Right kidney (tissue), 1 donor: ENCODE data around the gene SNTB2.

Experiments used
- DNase-seq: peaks from one replicate; pipeline ENCODE4 v3.0.0-alpha.2; 2016

SNTB2 gene

GRCh38 chr16:69319381-69319780 lies 132.4 kb downstream of the SNTB2 start:
- no peak for DNase-seq

- DNase-seq, result no peak
Observed at GRCh38 chr16:69319826-69320739, 133.1 kb downstream of the SNTB2 start.

- DNase-seq, result no peak
Observed at GRCh38 chr16:69320740-69321073, 133.7 kb downstream of the SNTB2 start.

GRCh38 chr16:69321080-69321479 lies 134.1 kb downstream of the SNTB2 start:
- no peak for DNase-seq

GRCh38 chr16:69322343-69322742 lies 135.4 kb downstream of the SNTB2 start:
- DNase-seq, result no peak

- no peak for DNase-seq
Observed at GRCh38 chr16:69323415-69323814, 136.5 kb downstream of the SNTB2 start.

- no peak for DNase-seq
Observed at GRCh38 chr16:69324013-69324531, 137.1 kb downstream of the SNTB2 start.

GRCh38 chr16:69324585-69325253 lies 137.8 kb downstream of the SNTB2 start:
- no peak for DNase-seq

GRCh38 chr16:69325784-69326171 lies 138.8 kb downstream of the SNTB2 start:
- DNase-seq, result no peak

- DNase-seq, result no peak
Observed at GRCh38 chr16:69326172-69326873, 139.4 kb downstream of the SNTB2 start.

GRCh38 chr16:69327585-69328310 lies 140.8 kb downstream of the SNTB2 start:
- DNase-seq, result no peak

- DNase-seq, result no peak
Observed at GRCh38 chr16:69328854-69329316, 141.9 kb downstream of the SNTB2 start.

- peak; percentile 39 for DNase-seq
Observed at GRCh38 chr16:69329369-69330285, 142.7 kb downstream of the SNTB2 start.

- DNase-seq, result peak; percentile 91
Observed at GRCh38 chr16:69330286-69331109, 143.5 kb downstream of the SNTB2 start, which contains the start of gene PDF. Gene PDF, minus strand, starts transcription at chr16:69330588. Its CDS starts 18 bp downstream, at chr16:69330570.

- DNase-seq, result no peak
Observed at GRCh38 chr16:69334696-69335095, 147.7 kb downstream of the SNTB2 start.

GRCh38 chr16:69338557-69339288 lies 151.8 kb downstream of the SNTB2 start:
- DNase-seq, result no peak

- DNase-seq, result peak; percentile 99
Observed at GRCh38 chr16:69339289-69340094, 152.5 kb downstream of the SNTB2 start, which contains the start of the genes COG8 and NIP7. Gene COG8, minus strand, starts transcription at chr16:69339564. Its CDS starts 12 bp downstream, at chr16:69339552. Gene NIP7, plus strand, starts transcription at chr16:69339772. Its CDS starts 58 bp downstream, at chr16:69339830.

GRCh38 chr16:69340095-69340644 lies 153.2 kb downstream of the SNTB2 start:
- no peak for DNase-seq
